ENCODE results near the gene BAZ2B. TPM values are rescaled to one million over a fixed set of nuclear protein-coding genes. Genes with fewer than 3 reads are reported as not detected.
A peak's percentile ranks its signal among the peaks of the same experiment; 100 is the strongest.

BAZ2B gene
- total and polyA plus RNA-seq, 2 experiments from 2014 or later: 51.7 to 62.9 TPM

- ATAC-seq: no peak
- peak overlapping the region; percentile 66 for H3K4me3 Mint-ChIP-seq
- no peaks in the 10 kb centered on the region for H4K20me1 ChIP-seq (replicated peaks; ENCODE audit: insufficient read depth)
- no peaks in the 10 kb centered on the region for H3K9me2 ChIP-seq (ENCODE audit: insufficient read depth)
- no peaks in the 10 kb centered on the region for H3F3A ChIP-seq (replicated peaks; ENCODE audit: low read depth)
- H3K4me3 ChIP-seq: peak overlapping the region; percentile 54
- peak overlapping the region; percentile 92 for H3K27ac Mint-ChIP-seq
- H3K4me1 Mint-ChIP-seq: peaks cover 42% of the 10 kb centered on the region
- peaks cover 22% of the 10 kb centered on the region for H3K4me1 ChIP-seq (ENCODE audit: insufficient read depth)
- H3K27me3 ChIP-seq (ENCODE audit: insufficient read depth): no peaks in the 10 kb centered on the region
- peaks cover 86% of the 10 kb centered on the region for H3K79me2 ChIP-seq (replicated peaks; ENCODE audit: insufficient read depth)
- no peaks in the 10 kb centered on the region for H3K9me3 Mint-ChIP-seq
- H2AFZ ChIP-seq: no peak overlapping the region
- H3K27ac ChIP-seq (ENCODE audit: low read depth): peak overlapping the region; percentile 4; the same call in 1 of the 2 replicates
- peaks cover 4% of the 10 kb centered on the region for H3K36me3 Mint-ChIP-seq (ENCODE audit: low read depth)
- no peaks in the 10 kb centered on the region for H3K36me3 ChIP-seq (ENCODE audit: insufficient read depth)
- H3K4me2 ChIP-seq: peak overlapping the region; percentile 77
- TF ChIP-seq JUNB (IDR thresholded peaks at IDR 0.05; ENCODE audit: unreplicated experiment) (no peak), CTCF (conservative IDR thresholded peaks at IDR 0.05; ENCODE audit: low read depth in 2 of 2) (no peak), ETS1 (IDR thresholded peaks at IDR 0.05) (no peak)
- DNase-seq (ENCODE audit: low spot score): peak; percentile 32
- peaks cover 5% of the 10 kb centered on the region for H3K27me3 Mint-ChIP-seq (ENCODE audit: insufficient read depth, low read depth, poor library complexity)
These were observed 4.0 kb downstream of the BAZ2B start for GRCh38 chr2:159612255-159612901.

- Mint-ChIP-seq H3K36me3 (ENCODE audit: low read depth) (no peaks in the 10 kb centered on the region; the same call in 2 of the 3 replicates), H3K4me1 (peaks cover 54% of the 10 kb centered on the region), H3K27ac (no peak overlapping the region), H3K9me3 (no peaks in the 10 kb centered on the region), H3K27me3 (ENCODE audit: insufficient read depth, low read depth, poor library complexity) (peaks cover 5% of the 10 kb centered on the region), H3K4me3 (peak overlapping the region; percentile 2; the same call in 1 of the 3 replicates)
- H4K20me1 ChIP-seq (replicated peaks; ENCODE audit: insufficient read depth): no peaks in the 10 kb centered on the region
- no peaks in the 10 kb centered on the region for H3K36me3 ChIP-seq (ENCODE audit: insufficient read depth)
- TF ChIP-seq POLR2AphosphoS5 (IDR thresholded peaks at IDR 0.05; ENCODE audit: low read depth) (no peak), STAT1 (IDR thresholded peaks at IDR 0.05; ENCODE audit: unreplicated experiment) (no peak), JUNB (IDR thresholded peaks at IDR 0.05; ENCODE audit: unreplicated experiment) (no peak), CTCF (conservative IDR thresholded peaks at IDR 0.05; ENCODE audit: low read depth in 2 of 2) (no peak)
- H3K4me3 ChIP-seq: no peak overlapping the region
- peaks cover 35% of the 10 kb centered on the region for H3K4me1 ChIP-seq (ENCODE audit: insufficient read depth)
- H3K4me2 ChIP-seq: peak overlapping the region; percentile 15; the same call in 1 of the 2 replicates
- no peak overlapping the region for H2AFZ ChIP-seq
- ATAC-seq: no peak
- H3K79me2 ChIP-seq (replicated peaks; ENCODE audit: insufficient read depth): peaks cover 100% of the 10 kb centered on the region
- no peak overlapping the region for H3K27ac ChIP-seq (ENCODE audit: low read depth)
- no peaks in the 10 kb centered on the region for H3K9me2 ChIP-seq (ENCODE audit: insufficient read depth)
- H3F3A ChIP-seq (replicated peaks; ENCODE audit: low read depth): no peaks in the 10 kb centered on the region
- no peaks in the 10 kb centered on the region for H3K27me3 ChIP-seq (ENCODE audit: insufficient read depth)
- no peak for DNase-seq (ENCODE audit: low spot score)
These were observed 6.4 kb downstream of the BAZ2B start for GRCh38 chr2:159609811-159610549.

Data from GM23338 (cell line).